Measurements from ENCODE around the gene LRFN4.

The LRFN4 gene

GRCh38 chr11:66845143-66845875 is 11.6 kb upstream of the LRFN4 start:
- DNase-seq (ENCODE audit: low read depth) = no peak

GRCh38 chr11:66845876-66846212 is 11.0 kb upstream of the LRFN4 start:
- no peak for DNase-seq (ENCODE audit: low read depth)

GRCh38 chr11:66846671-66847091 is 10.2 kb upstream of the LRFN4 start:
- DNase-seq (ENCODE audit: low read depth) = no peak

GRCh38 chr11:66847461-66848232 is 9.2 kb upstream of the LRFN4 start:
- DNase-seq (ENCODE audit: low read depth) = no peak

GRCh38 chr11:66848671-66849500 is 8.0 kb upstream of the LRFN4 start:
- DNase-seq (ENCODE audit: low read depth) = no peak

DNA sequence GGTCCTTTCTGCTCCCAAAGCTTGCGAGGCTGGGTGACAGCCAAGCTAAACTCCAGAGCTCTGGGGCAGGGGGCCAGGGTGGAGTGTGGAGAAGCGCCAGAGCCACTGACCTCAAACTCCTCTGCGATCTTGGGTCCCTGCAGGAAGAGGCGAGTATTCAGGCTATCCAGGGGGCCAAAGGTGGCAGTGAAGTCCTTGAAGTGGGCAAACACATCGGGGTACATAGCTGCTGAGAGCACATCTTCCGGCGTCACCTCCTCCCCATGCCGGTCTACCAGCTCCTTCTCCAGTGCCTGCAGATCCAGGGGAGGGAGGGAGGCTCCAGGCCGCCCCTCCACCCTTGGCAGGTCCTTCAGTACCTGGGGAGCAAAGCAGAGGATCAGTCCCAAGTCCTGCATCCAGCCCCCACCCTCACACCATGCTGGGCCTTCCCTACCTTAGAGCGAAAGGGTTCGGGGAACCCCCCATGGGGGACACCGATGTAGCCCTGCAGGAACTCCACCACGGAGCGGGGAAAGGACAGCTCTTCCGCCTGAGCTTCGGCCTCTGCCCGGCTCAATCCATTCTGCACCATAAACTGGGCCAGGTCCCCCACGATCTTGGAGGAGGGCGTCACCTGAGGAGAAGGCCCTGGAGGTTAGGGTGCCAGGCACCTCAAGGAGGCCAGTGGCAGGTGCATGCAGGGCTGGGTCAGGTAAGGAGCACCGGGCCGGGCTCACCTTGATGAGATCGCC is 7.2 kb upstream of the LRFN4 start:
- DNase-seq (ENCODE audit: low read depth) = no peak

- DNase-seq (ENCODE audit: low read depth) = no peak
These were observed 6.7 kb upstream of the LRFN4 start for GRCh38 chr11:66850235-66850587.

DNA sequence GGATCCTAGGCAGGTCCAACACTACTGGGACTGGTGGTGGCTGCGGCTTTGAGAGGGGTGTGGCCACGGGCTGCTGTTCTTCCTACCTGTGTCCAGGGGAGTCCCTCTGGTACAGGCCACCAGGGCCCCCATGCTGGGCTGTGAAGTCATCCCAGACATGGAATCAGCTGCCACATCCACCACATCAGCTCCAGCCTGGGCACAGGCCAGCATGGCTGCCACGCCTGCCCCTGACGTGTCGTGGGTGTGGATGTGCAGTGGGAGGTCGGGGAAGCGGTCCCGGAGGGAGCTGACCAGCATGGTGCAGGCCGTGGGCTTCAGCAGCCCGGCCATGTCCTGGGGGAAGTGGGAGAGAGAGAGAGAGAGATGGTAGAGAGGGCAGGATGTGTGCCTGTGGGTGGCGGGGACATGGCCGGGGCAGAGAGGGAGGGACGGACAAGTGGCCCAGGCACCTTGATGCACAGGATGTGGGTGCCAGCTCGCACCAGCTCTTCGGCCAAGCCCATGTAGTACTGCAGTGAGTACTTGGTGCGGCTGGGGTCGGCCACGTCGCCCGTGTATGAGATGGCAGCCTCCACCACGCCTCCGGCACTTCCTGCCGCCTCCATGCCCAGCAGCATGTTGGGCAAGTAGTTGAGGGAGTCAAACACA is 6.2 kb upstream of the LRFN4 start:
- DNase-seq (ENCODE audit: low read depth) = no peak

GRCh38 chr11:66851239-66851596 is 5.6 kb upstream of the LRFN4 start:
- no peak for DNase-seq (ENCODE audit: low read depth)

DNA sequence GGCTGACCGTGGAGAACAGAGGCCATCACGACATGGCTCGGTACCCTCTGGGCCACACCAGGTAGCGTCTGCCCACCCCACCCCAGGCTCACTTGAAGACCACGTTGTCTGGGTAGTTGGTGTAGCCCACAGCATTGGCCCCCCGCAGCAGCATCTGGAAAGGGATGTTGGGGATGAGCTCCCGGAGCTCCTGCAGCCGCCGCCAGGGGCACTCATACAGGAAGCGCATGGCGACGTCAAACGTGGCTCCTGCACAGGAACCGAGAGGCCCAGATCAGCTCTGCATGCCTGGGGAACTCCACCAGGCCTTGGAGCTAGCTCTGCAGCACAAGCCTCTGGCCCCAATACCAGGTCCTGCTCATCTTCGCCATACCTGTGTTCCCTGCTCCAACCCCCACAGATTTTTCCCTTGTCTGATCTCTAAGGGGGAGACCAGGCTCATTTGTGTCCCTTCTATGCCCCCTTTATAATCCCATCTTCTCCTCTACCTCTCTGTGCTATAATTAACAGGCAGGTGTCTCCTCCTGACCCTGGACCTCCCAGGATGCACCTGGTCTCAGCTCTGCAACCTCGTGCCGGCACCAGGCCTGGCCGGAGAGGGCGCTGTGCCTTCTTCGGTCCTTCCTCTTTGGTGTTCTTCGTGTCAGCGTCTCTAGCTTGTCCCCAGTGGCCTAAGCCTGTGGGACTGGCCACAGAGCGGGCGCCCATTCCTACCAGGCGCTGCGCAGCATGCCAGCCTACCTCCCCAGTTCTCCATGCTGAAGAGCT is 5.0 kb upstream of the LRFN4 start:
- no peak for DNase-seq (ENCODE audit: low read depth)

- DNase-seq (ENCODE audit: low read depth) = no peak
These were observed 4.2 kb upstream of the LRFN4 start for GRCh38 chr11:66852466-66853241.

- DNase-seq (ENCODE audit: low read depth) = no peak
These were observed 3.3 kb upstream of the LRFN4 start for GRCh38 chr11:66853242-66854229.

DNA sequence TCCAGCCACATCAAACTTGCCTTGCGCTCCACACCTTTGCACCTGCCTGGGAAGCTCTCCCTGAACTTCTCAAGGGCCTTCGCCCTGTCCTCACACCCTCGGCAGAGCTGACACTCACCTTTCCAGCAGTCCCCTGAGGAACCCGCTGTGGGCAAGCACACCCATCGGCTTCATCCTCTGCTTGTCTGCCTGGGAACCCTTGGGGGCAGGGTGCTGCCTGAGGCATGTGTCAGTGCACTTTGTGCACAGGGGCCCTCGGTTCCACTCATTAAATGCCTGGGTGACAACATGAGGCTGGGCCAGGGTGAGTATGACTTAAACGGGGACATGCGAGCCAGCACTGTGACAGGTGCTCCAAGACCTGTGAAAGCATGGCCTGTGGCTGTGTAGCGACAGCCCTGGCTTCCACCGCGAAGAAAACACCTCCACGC is 2.6 kb upstream of the LRFN4 start:
- DNase-seq (ENCODE audit: low read depth) = no peak

DNA sequence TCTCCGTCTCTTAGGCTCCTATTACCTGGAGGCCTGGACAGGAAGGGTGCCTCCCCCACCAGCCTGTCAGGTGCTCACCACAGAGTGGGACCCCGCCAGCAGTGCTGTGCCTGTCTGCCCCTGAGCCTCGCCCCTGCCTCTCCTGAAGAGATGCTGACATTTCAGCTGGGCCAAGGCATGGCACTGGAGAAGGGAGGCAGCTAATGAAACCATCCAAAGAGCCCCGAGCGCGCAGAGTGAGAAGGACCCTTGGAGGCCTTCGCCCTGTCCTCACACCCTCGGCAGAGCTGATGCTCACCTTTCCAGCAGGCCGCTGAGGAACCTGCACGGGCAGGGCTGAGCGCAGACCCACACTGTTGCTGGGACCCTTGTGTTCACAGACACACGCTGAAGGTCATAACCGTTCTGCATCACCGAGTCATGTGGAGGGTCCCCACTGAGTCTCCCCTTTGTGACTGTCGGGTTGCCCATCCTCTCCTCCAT is 2.1 kb upstream of the LRFN4 start:
- no peak for DNase-seq (ENCODE audit: low read depth)

DNA sequence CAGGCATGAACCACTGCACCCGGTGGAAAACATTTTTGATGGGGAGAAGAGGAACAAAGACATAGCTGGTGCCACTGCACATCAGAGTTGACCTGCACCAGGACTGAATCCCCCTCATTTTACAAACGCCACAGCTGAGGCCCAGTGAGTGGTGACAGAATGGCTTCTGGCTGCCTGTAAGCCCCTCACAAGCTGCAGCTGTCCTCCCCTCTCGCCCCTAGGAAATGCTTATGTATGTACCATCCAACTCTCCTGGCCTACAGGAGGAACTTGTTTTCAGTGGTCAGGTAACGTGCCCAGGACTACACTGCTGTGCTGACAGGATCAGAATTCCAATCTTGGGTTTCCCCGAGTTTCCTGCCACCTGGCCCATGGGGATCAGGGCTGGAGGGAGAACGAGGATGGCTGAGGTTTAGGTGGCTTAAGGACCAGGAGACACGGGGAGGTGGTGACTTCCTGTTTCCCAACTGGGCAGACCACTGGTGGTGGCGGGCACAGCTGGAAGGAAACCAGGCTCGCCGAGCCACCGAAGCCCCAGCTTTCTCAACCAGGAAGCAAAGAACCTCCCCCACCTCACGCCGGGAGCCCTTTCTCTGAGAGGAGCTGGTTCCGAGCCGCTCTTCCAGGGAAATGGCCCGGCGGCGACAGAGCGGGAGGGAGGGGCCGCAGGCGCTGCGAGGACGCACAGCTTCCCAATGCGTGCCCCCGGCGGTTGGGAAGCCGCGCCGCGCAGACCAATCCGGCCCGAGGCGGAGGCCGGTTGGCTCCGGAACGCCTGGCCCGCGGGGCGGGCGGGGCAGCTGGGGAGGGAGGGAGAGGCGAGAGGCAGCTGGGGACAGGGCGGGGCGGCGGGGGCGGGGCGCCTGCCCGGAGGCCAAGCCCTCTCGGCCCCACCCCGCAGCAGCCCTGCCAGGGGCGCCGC is 1.0 kb upstream of the LRFN4 start:
- DNase-seq (ENCODE audit: low read depth) = peak; percentile 55

DNA sequence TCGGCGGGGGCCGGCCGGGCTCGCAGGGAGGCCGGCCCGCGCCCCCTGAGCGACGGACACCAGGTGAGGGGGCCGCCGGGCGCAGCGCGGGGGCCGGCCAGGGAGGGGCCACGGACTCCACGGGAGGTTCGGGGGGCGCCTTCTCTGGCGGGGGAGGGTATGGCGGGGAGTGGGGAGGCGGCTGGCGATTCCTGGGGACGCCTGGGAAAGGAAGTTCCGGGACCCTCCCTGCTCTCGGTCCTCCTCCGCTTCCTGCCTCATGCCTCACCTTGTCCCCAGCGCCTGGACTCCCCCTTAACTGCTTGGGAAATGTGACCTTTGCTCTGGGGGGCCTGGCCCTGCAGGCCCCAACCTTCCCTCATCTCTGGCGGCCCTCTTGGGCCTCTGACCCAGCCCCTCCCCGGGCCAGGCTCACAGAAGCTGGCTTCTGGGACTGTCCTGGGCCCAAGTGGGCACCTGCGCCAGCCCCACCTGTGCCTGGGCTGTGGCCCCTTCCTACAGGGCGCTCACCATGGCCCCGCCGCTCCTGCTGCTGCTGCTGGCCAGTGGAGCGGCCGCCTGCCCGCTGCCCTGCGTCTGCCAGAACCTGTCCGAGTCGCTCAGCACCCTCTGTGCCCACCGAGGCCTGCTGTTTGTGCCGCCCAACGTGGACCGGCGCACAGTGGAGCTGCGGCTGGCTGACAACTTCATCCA is 516 bp downstream of the LRFN4 start:
- DNase-seq (ENCODE audit: low read depth) = no peak

- no peak for DNase-seq (ENCODE audit: low read depth)
These were observed 992 bp downstream of the LRFN4 start for GRCh38 chr11:66857927-66858185.

Data from activated T-cell treated with anti-CD3 and anti-CD28 coated beads for 1 hour (primary cell).